GM23248 (cell line): ENCODE measurements around the gene SYTL3. TPM values are rescaled to one million over a fixed set of nuclear protein-coding genes. Genes with fewer than 3 reads are reported as not detected.

Source experiments
- DNase-seq: peaks from one replicate; pipeline ENCODE4 v3.0.0-alpha.2; 2015
- H2AFZ ChIP-seq: fragments of 200-600 bp; sonication (generic); 2 replicates; pipeline ENCODE4 v1.6.1; 2016; ENCODE audit warnings: antibody characterized with exemption
- H3F3A ChIP-seq: fragments of 200-600 bp; sonication (generic); 2 replicates; pipeline ENCODE4 v1.6.1; 2016; ENCODE audit warnings: mild to moderate bottlenecking, antibody characterized with exemption, mixed run types; ENCODE audit not compliant: insufficient read depth
- H3K27ac ChIP-seq: fragments of 200-600 bp; sonication (generic); 2 replicates; pipeline ENCODE4 v1.5.1; 2016; ENCODE audit warnings: mild to moderate bottlenecking
- H3K27me3 ChIP-seq: fragments of 200-600 bp; sonication (generic); replicated peaks from 2 replicates; pipeline ENCODE4 v1.6.1; 2016; ENCODE audit warnings: mild to moderate bottlenecking; ENCODE audit not compliant: insufficient read depth
- H3K36me3 ChIP-seq: fragments of 200-600 bp; sonication (generic); 2 replicates; pipeline ENCODE4 v1.6.1; 2016; ENCODE audit warnings: low read depth, mild to moderate bottlenecking
- H3K4me1 ChIP-seq: fragments of 200-600 bp; sonication (generic); 2 replicates; pipeline ENCODE4 v1.6.1; 2016; ENCODE audit warnings: mild to moderate bottlenecking; ENCODE audit not compliant: insufficient read depth
- H3K4me2 ChIP-seq: fragments of 200-600 bp; sonication (generic); one replicate; pipeline ENCODE4 v1.6.1; 2016; ENCODE audit warnings: mild to moderate bottlenecking; ENCODE audit not compliant: unreplicated experiment
- H3K4me3 ChIP-seq: fragments of 200-600 bp; sonication (generic); 2 replicates; pipeline ENCODE4 v1.5.1; 2016; ENCODE audit warnings: mild to moderate bottlenecking
- H3K79me2 ChIP-seq: fragments of 200-600 bp; sonication (generic); 2 replicates; pipeline ENCODE4 v1.6.1; 2016; ENCODE audit warnings: mild to moderate bottlenecking; ENCODE audit not compliant: insufficient read depth
- H3K9ac ChIP-seq: fragments of 200-600 bp; sonication (generic); 2 replicates; pipeline ENCODE4 v1.6.1; 2016; ENCODE audit warnings: mild to moderate bottlenecking
- H3K9me2 ChIP-seq: fragments of 200-600 bp; sonication (generic); 2 replicates; pipeline ENCODE4 v1.6.1; 2016; ENCODE audit warnings: mixed run types, mild to moderate bottlenecking, moderate library complexity; ENCODE audit not compliant: insufficient read depth
- H3K9me3 ChIP-seq: fragments of 200-600 bp; sonication (generic); one replicate; pipeline ENCODE4 v1.6.1; 2017; ENCODE audit warnings: low read depth
- H4K20me1 ChIP-seq: fragments of 200-600 bp; sonication (generic); 2 replicates; pipeline ENCODE4 v1.6.0; 2016; ENCODE audit not compliant: insufficient read depth
- EZH2 ChIP-seq: fragments of 200-600 bp; sonication (generic); IDR thresholded peaks from 2 replicates; pipeline ENCODE4 v1.6.1; 2018; ENCODE audit warnings: antibody characterized with exemption, mild to moderate bottlenecking; ENCODE audit not compliant: insufficient read depth, poor library complexity, severe bottlenecking
- EZH2phosphoT487 ChIP-seq: fragments of 200-600 bp; sonication (generic); IDR thresholded peaks from 2 replicates; pipeline ENCODE4 v1.6.1; 2018; ENCODE audit warnings: antibody characterized with exemption, moderate library complexity, mild to moderate bottlenecking, low read depth; ENCODE audit not compliant: insufficient read depth
- WGBS, 2 experiments: methylation state at CpG; one replicate each; pipeline ENCODE4 v1.1.6; 2015 to 2017; ENCODE audit warnings: low lambda C conversion rate in 2 of 2, low coverage in 1 of 2; ENCODE audit errors: missing lambda C conversion rate in 2 of 2; 5-methylcytosine and 5-hydroxymethylcytosine counted together
- in situ Hi-C: fragments of 300-500 bp; cut with MboI; formaldehyde crosslinking; loops from 2 replicates; pipeline ENCODE4 v1.15.0; 2020
- polyA plus RNA-seq: library from polyadenylated mRNA; unstranded; fragments of >200 nt; fragmentation: Nextera tagmentation; extraction: Ambion mirVana; gene quantifications from 2 replicates; pipeline ENCODE4 v1.2.1, GENCODE V29; 2016
- total RNA-seq: library from RNA; depleted of rRNA; stranded (reverse); fragments of >200 nt; shearing (Covaris generic); gene quantifications from 2 replicates; pipeline ENCODE4 v1.2.3, GENCODE V29; 2014

The SYTL3 gene
- total and polyA plus RNA-seq, 2 experiments from 2014 or later = 2.1 to 2.3 TPM

GRCh38 chr6:158776737-158777136, 126.9 kb downstream of the SYTL3 start:
- DNase-seq = no peak
- Histone ChIP-seq H3K9me3 (no peaks in the 10 kb centered on the region), H3K4me2 (no peak overlapping the region), H3K27me3 (no peaks in the 10 kb centered on the region), H3K4me3 (no peak overlapping the region), H3F3A (peaks cover 10% of the 10 kb centered on the region), H3K27ac (no peak overlapping the region), H2AFZ (no peak overlapping the region), H3K79me2 (no peaks in the 10 kb centered on the region), H3K4me1 (peaks cover 13% of the 10 kb centered on the region), H4K20me1 (no peaks in the 10 kb centered on the region), H3K36me3 (peaks cover 17% of the 10 kb centered on the region; the same call in 1 of the 2 replicates), H3K9me2 (no peaks in the 10 kb centered on the region), H3K9ac (no peak overlapping the region)
- TF ChIP-seq EZH2 (no peak), EZH2phosphoT487 (no peak)
- 92 to 100% methylated on average over 2 of the region's 2 CpGs for WGBS, 2 experiments
- in situ Hi-C loops = no loop called here

GRCh38 chr6:158777510-158777909, 127.7 kb downstream of the SYTL3 start:
- in situ Hi-C loops = no loop called here
- Histone ChIP-seq H3K36me3 (peaks cover 17% of the 10 kb centered on the region; the same call in 1 of the 2 replicates), H3K9ac (no peak overlapping the region), H3K27me3 (no peaks in the 10 kb centered on the region), H4K20me1 (no peaks in the 10 kb centered on the region), H3K27ac (no peak overlapping the region), H3K4me1 (peaks cover 11% of the 10 kb centered on the region), H3K79me2 (no peaks in the 10 kb centered on the region), H3K4me3 (no peak overlapping the region), H2AFZ (no peak overlapping the region), H3F3A (peaks cover 10% of the 10 kb centered on the region), H3K4me2 (no peak overlapping the region), H3K9me2 (no peaks in the 10 kb centered on the region), H3K9me3 (no peaks in the 10 kb centered on the region)
- DNase-seq = no peak
- WGBS, 2 experiments = 98 to 100% methylated on average over 3 of the region's 3 CpGs
- no peak for TF ChIP-seq EZH2phosphoT487
- no peak for TF ChIP-seq EZH2

- in situ Hi-C loops = no loop called here
These were observed 128.2 kb downstream of the SYTL3 start for GRCh38 chr6:158778005-158778527.

GRCh38 chr6:158780246-158780884, 130.5 kb downstream of the SYTL3 start:
- in situ Hi-C loops = no loop called here

More at GRCh38 chr6:158778005-158778527, 128.2 kb downstream of the SYTL3 start:
- DNase-seq = no peak
- WGBS, 2 experiments = 100% methylated on average over 6 of the region's 6 CpGs
- Histone ChIP-seq H2AFZ (no peak overlapping the region), H3K4me2 (no peak overlapping the region), H3K27me3 (no peaks in the 10 kb centered on the region), H3K4me3 (no peak overlapping the region), H3K27ac (no peak overlapping the region), H4K20me1 (no peaks in the 10 kb centered on the region), H3F3A (peaks cover 10% of the 10 kb centered on the region), H3K4me1 (peaks cover 5% of the 10 kb centered on the region), H3K79me2 (no peaks in the 10 kb centered on the region), H3K9me2 (no peaks in the 10 kb centered on the region), H3K9me3 (no peaks in the 10 kb centered on the region), H3K9ac (no peak overlapping the region), H3K36me3 (peaks cover 19% of the 10 kb centered on the region)
- TF ChIP-seq EZH2 (no peak), EZH2phosphoT487 (no peak)

More at GRCh38 chr6:158780246-158780884, 130.5 kb downstream of the SYTL3 start:
- Histone ChIP-seq H3K79me2 (no peaks in the 10 kb centered on the region), H3K27me3 (no peaks in the 10 kb centered on the region), H4K20me1 (no peaks in the 10 kb centered on the region), H2AFZ (no peak overlapping the region), H3K27ac (no peak overlapping the region), H3K9me2 (no peaks in the 10 kb centered on the region), H3K4me2 (no peak overlapping the region), H3F3A (no peaks in the 10 kb centered on the region), H3K4me3 (no peak overlapping the region), H3K36me3 (peaks cover 22% of the 10 kb centered on the region), H3K9me3 (no peaks in the 10 kb centered on the region), H3K4me1 (0 out of 2 replicates have a peak, but pooled peaks cover 3% of the 10 kb centered on the region), H3K9ac (no peak overlapping the region)
- TF ChIP-seq EZH2phosphoT487 = no peak
- TF ChIP-seq EZH2 = no peak
- no peak for DNase-seq
- 96 to 99% methylated on average over 7 of the region's 7 CpGs for WGBS, 2 experiments
